GM23248 (cell line): Measurements from ENCODE around the gene TLCD4. TPM values are rescaled to one million over a fixed set of nuclear protein-coding genes. Genes with fewer than 3 reads are reported as not detected.
A peak's percentile ranks its signal among the peaks of the same experiment; 100 is the strongest.
"Not testable (repeated sequence)": the region's sequence is repeated elsewhere in the genome, so short reads cannot be mapped to it uniquely, and the experiment has no call there.

ENCODE experiments used
- DNase-seq: peaks from one replicate; pipeline ENCODE4 v3.0.0-alpha.2; 2015
- H2AFZ ChIP-seq: fragments of 200-600 bp; sonication (generic); 2 replicates; pipeline ENCODE4 v1.6.1; 2016; ENCODE audit warnings: antibody characterized with exemption
- H3F3A ChIP-seq: fragments of 200-600 bp; sonication (generic); 2 replicates; pipeline ENCODE4 v1.6.1; 2016; ENCODE audit warnings: mild to moderate bottlenecking, antibody characterized with exemption, mixed run types; ENCODE audit not compliant: insufficient read depth
- H3K27ac ChIP-seq: fragments of 200-600 bp; sonication (generic); 2 replicates; pipeline ENCODE4 v1.5.1; 2016; ENCODE audit warnings: mild to moderate bottlenecking
- H3K27me3 ChIP-seq: fragments of 200-600 bp; sonication (generic); replicated peaks from 2 replicates; pipeline ENCODE4 v1.6.1; 2016; ENCODE audit warnings: mild to moderate bottlenecking; ENCODE audit not compliant: insufficient read depth
- H3K36me3 ChIP-seq: fragments of 200-600 bp; sonication (generic); 2 replicates; pipeline ENCODE4 v1.6.1; 2016; ENCODE audit warnings: low read depth, mild to moderate bottlenecking
- H3K4me1 ChIP-seq: fragments of 200-600 bp; sonication (generic); 2 replicates; pipeline ENCODE4 v1.6.1; 2016; ENCODE audit warnings: mild to moderate bottlenecking; ENCODE audit not compliant: insufficient read depth
- H3K4me2 ChIP-seq: fragments of 200-600 bp; sonication (generic); one replicate; pipeline ENCODE4 v1.6.1; 2016; ENCODE audit warnings: mild to moderate bottlenecking; ENCODE audit not compliant: unreplicated experiment
- H3K4me3 ChIP-seq: fragments of 200-600 bp; sonication (generic); 2 replicates; pipeline ENCODE4 v1.5.1; 2016; ENCODE audit warnings: mild to moderate bottlenecking
- H3K79me2 ChIP-seq: fragments of 200-600 bp; sonication (generic); 2 replicates; pipeline ENCODE4 v1.6.1; 2016; ENCODE audit warnings: mild to moderate bottlenecking; ENCODE audit not compliant: insufficient read depth
- H3K9ac ChIP-seq: fragments of 200-600 bp; sonication (generic); 2 replicates; pipeline ENCODE4 v1.6.1; 2016; ENCODE audit warnings: mild to moderate bottlenecking
- H3K9me2 ChIP-seq: fragments of 200-600 bp; sonication (generic); 2 replicates; pipeline ENCODE4 v1.6.1; 2016; ENCODE audit warnings: mixed run types, mild to moderate bottlenecking, moderate library complexity; ENCODE audit not compliant: insufficient read depth
- H3K9me3 ChIP-seq: fragments of 200-600 bp; sonication (generic); one replicate; pipeline ENCODE4 v1.6.1; 2017; ENCODE audit warnings: low read depth
- H4K20me1 ChIP-seq: fragments of 200-600 bp; sonication (generic); 2 replicates; pipeline ENCODE4 v1.6.0; 2016; ENCODE audit not compliant: insufficient read depth
- EZH2 ChIP-seq: fragments of 200-600 bp; sonication (generic); IDR thresholded peaks from 2 replicates; pipeline ENCODE4 v1.6.1; 2018; ENCODE audit warnings: antibody characterized with exemption, mild to moderate bottlenecking; ENCODE audit not compliant: insufficient read depth, poor library complexity, severe bottlenecking
- EZH2phosphoT487 ChIP-seq: fragments of 200-600 bp; sonication (generic); IDR thresholded peaks from 2 replicates; pipeline ENCODE4 v1.6.1; 2018; ENCODE audit warnings: antibody characterized with exemption, moderate library complexity, mild to moderate bottlenecking, low read depth; ENCODE audit not compliant: insufficient read depth
- WGBS, 2 experiments: methylation state at CpG; one replicate each; pipeline ENCODE4 v1.1.6; 2015 to 2017; ENCODE audit warnings: low lambda C conversion rate in 2 of 2, low coverage in 1 of 2; ENCODE audit errors: missing lambda C conversion rate in 2 of 2; 5-methylcytosine and 5-hydroxymethylcytosine counted together
- in situ Hi-C: fragments of 300-500 bp; cut with MboI; formaldehyde crosslinking; loops from 2 replicates; pipeline ENCODE4 v1.15.0; 2020
- polyA plus RNA-seq: library from polyadenylated mRNA; unstranded; fragments of >200 nt; fragmentation: Nextera tagmentation; extraction: Ambion mirVana; gene quantifications from 2 replicates; pipeline ENCODE4 v1.2.1, GENCODE V29; 2016
- total RNA-seq: library from RNA; depleted of rRNA; stranded (reverse); fragments of >200 nt; shearing (Covaris generic); gene quantifications from 2 replicates; pipeline ENCODE4 v1.2.3, GENCODE V29; 2014

TLCD4 gene
- total and polyA plus RNA-seq, 2 experiments from 2014 or later, result not detected

GRCh38 chr1:95085376-95085775, 31.8 kb upstream of the TLCD4 start:
- H3K27ac ChIP-seq, result no peak overlapping the region
- peaks cover 13% of the 10 kb centered on the region for H3K4me1 ChIP-seq
- H2AFZ ChIP-seq, result no peak overlapping the region
- no peaks in the 10 kb centered on the region for H3K79me2 ChIP-seq
- DNase-seq, result no peak
- peaks cover 11% of the 10 kb centered on the region; the same call in 1 of the 2 replicates for H3F3A ChIP-seq
- 46 to 63% methylated on average over 2 of the region's 2 CpGs for WGBS, 2 experiments
- no peak overlapping the region for H3K4me3 ChIP-seq
- no peak overlapping the region for H3K9ac ChIP-seq
- no peaks in the 10 kb centered on the region for H3K36me3 ChIP-seq
- TF ChIP-seq EZH2phosphoT487, result no peak
- TF ChIP-seq EZH2, result no peak
- H3K9me3 ChIP-seq, result no peaks in the 10 kb centered on the region
- H3K4me2 ChIP-seq, result no peak overlapping the region
- in situ Hi-C loops, result no loop called here
- peaks cover 4% of the 10 kb centered on the region for H3K27me3 ChIP-seq
- H4K20me1 ChIP-seq, result no peaks in the 10 kb centered on the region
- H3K9me2 ChIP-seq, result no peaks in the 10 kb centered on the region

- H3K9me3 ChIP-seq, result no peaks in the 10 kb centered on the region
- H4K20me1 ChIP-seq, result no peaks in the 10 kb centered on the region
- TF ChIP-seq EZH2phosphoT487 (no peak), EZH2 (no peak)
- H3K79me2 ChIP-seq, result no peaks in the 10 kb centered on the region
- peak overlapping the region; percentile 36; the same call in 1 of the 2 replicates for H2AFZ ChIP-seq
- peaks cover 13% of the 10 kb centered on the region for H3K4me1 ChIP-seq
- 13 to 15% methylated on average over 5 of the region's 5 CpGs for WGBS, 2 experiments
- in situ Hi-C loops, result no loop called here
- no peaks in the 10 kb centered on the region for H3K27me3 ChIP-seq
- H3K9me2 ChIP-seq, result no peaks in the 10 kb centered on the region
- peak; percentile 83 for DNase-seq
- peak overlapping the region; percentile 39; the same call in 1 of the 2 replicates for H3K9ac ChIP-seq
- peaks cover 11% of the 10 kb centered on the region; the same call in 1 of the 2 replicates for H3F3A ChIP-seq
- H3K4me2 ChIP-seq, result peak overlapping the region; percentile 79
- H3K27ac ChIP-seq, result peak overlapping the region; percentile 53
- H3K36me3 ChIP-seq, result no peaks in the 10 kb centered on the region
- peak overlapping the region; percentile 42 for H3K4me3 ChIP-seq
These were observed 30.1 kb upstream of the TLCD4 start for GRCh38 chr1:95086949-95087533.

GRCh38 chr1:95088303-95088702, 28.9 kb upstream of the TLCD4 start:
- peaks cover 11% of the 10 kb centered on the region; the same call in 1 of the 2 replicates for H3F3A ChIP-seq
- no peak overlapping the region for H3K9ac ChIP-seq
- in situ Hi-C loops, result no loop called here
- H3K9me2 ChIP-seq, result no peaks in the 10 kb centered on the region
- TF ChIP-seq EZH2phosphoT487, result no peak
- TF ChIP-seq EZH2, result no peak
- WGBS, 2 experiments, result 91 to 100% methylated on average over 1 of the region's 1 CpG
- H2AFZ ChIP-seq, result no peak overlapping the region
- H3K36me3 ChIP-seq, result no peaks in the 10 kb centered on the region
- peaks cover 13% of the 10 kb centered on the region for H3K4me1 ChIP-seq
- no peak overlapping the region for H3K4me3 ChIP-seq
- no peak for DNase-seq
- H3K9me3 ChIP-seq, result no peaks in the 10 kb centered on the region
- no peaks in the 10 kb centered on the region for H4K20me1 ChIP-seq
- H3K79me2 ChIP-seq, result no peaks in the 10 kb centered on the region
- H3K27ac ChIP-seq, result no peak overlapping the region
- H3K4me2 ChIP-seq, result no peak overlapping the region
- H3K27me3 ChIP-seq, result no peaks in the 10 kb centered on the region

GRCh38 chr1:95089650-95090287, 27.4 kb upstream of the TLCD4 start:
- no peak overlapping the region for H2AFZ ChIP-seq
- no peak overlapping the region for H3K4me2 ChIP-seq
- H3K79me2 ChIP-seq, result no peaks in the 10 kb centered on the region
- peaks cover 11% of the 10 kb centered on the region; the same call in 1 of the 2 replicates for H3F3A ChIP-seq
- no peak for TF ChIP-seq EZH2
- TF ChIP-seq EZH2phosphoT487, result no peak
- H3K9me2 ChIP-seq, result no peaks in the 10 kb centered on the region
- no peak overlapping the region for H3K27ac ChIP-seq
- no peaks in the 10 kb centered on the region for H3K9me3 ChIP-seq
- no peaks in the 10 kb centered on the region for H3K36me3 ChIP-seq
- in situ Hi-C loops, result no loop called here
- H3K4me1 ChIP-seq, result peaks cover 13% of the 10 kb centered on the region
- H3K9ac ChIP-seq, result no peak overlapping the region
- H3K27me3 ChIP-seq, result no peaks in the 10 kb centered on the region
- WGBS, 2 experiments, result 85 to 90% methylated on average over 6 of the region's 6 CpGs
- H3K4me3 ChIP-seq, result no peak overlapping the region
- DNase-seq, result no peak
- no peaks in the 10 kb centered on the region for H4K20me1 ChIP-seq

GRCh38 chr1:95091290-95091689, 25.9 kb upstream of the TLCD4 start:
- H3K4me2 ChIP-seq, H3K79me2 ChIP-seq, DNase-seq, H4K20me1 ChIP-seq, H3K27me3 ChIP-seq, H3K9ac ChIP-seq, H3K27ac ChIP-seq, in situ Hi-C loops, H3K36me3 ChIP-seq, H3K9me2 ChIP-seq, H3K4me3 ChIP-seq, H3K9me3 ChIP-seq, H2AFZ ChIP-seq: not testable (repeated sequence)
- 31 to 45% methylated on average over 20 to 25 of the region's 28 CpGs for WGBS, 2 experiments
- peaks cover 11% of the 10 kb centered on the region; the same call in 1 of the 2 replicates for H3F3A ChIP-seq
- peaks cover 13% of the 10 kb centered on the region for H3K4me1 ChIP-seq

- in situ Hi-C loops, H4K20me1 ChIP-seq, H3F3A ChIP-seq, H3K36me3 ChIP-seq, H3K27me3 ChIP-seq, H3K4me2 ChIP-seq, H3K79me2 ChIP-seq, H3K27ac ChIP-seq, H2AFZ ChIP-seq, H3K9ac ChIP-seq, H3K9me2 ChIP-seq, H3K4me3 ChIP-seq, H3K9me3 ChIP-seq, H3K4me1 ChIP-seq: not testable (repeated sequence)
- DNase-seq, result peak; percentile 5
These were observed 24.3 kb upstream of the TLCD4 start for GRCh38 chr1:95092891-95093290.
